ENCODE measurements around the gene PIP5K1A. TPM values are rescaled to one million over a fixed set of nuclear protein-coding genes. Genes with fewer than 3 reads are reported as not detected.
A peak's percentile ranks its signal among the peaks of the same experiment; 100 is the strongest.

PIP5K1A gene
- total and polyA plus RNA-seq, 9 of the 15 experiments (the other 6 are each of a cell fraction or from before 2014, with no cell fraction given): 1.9 to 42.4 (median 18.8) TPM

- TF ChIP-seq, protein P1, sequence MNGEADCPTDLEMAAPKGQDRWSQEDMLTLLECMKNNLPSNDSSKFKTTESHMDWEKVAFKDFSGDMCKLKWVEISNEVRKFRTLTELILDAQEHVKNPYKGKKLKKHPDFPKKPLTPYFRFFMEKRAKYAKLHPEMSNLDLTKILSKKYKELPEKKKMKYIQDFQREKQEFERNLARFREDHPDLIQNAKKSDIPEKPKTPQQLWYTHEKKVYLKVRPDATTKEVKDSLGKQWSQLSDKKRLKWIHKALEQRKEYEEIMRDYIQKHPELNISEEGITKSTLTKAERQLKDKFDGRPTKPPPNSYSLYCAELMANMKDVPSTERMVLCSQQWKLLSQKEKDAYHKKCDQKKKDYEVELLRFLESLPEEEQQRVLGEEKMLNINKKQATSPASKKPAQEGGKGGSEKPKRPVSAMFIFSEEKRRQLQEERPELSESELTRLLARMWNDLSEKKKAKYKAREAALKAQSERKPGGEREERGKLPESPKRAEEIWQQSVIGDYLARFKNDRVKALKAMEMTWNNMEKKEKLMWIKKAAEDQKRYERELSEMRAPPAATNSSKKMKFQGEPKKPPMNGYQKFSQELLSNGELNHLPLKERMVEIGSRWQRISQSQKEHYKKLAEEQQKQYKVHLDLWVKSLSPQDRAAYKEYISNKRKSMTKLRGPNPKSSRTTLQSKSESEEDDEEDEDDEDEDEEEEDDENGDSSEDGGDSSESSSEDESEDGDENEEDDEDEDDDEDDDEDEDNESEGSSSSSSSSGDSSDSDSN (IDR thresholded peaks at IDR 0.05; ENCODE audit: borderline replicate concordance in 1 of 2, low read depth in 2 of 2, low read length in 2 of 2): no peak
- no peak for TF ChIP-seq ZBTB8A (IDR thresholded peaks at IDR 0.05; ENCODE audit: partially characterized antibody)
- no peak for TF ChIP-seq ZNF785 (CRISPR knock-in tag; IDR thresholded peaks at IDR 0.05)
- TF ChIP-seq ZNF121 (CRISPR knock-in tag; conservative IDR thresholded peaks at IDR 0.05): no peak
- TF ChIP-seq ZNF589 (CRISPR knock-in tag; IDR thresholded peaks at IDR 0.05; ENCODE audit: low read depth): no peak
- TF ChIP-seq ZNF717 (CRISPR knock-in tag; IDR thresholded peaks at IDR 0.05): no peak
- TF ChIP-seq PTRF (tag; IDR thresholded peaks at IDR 0.05): no peak
- TF ChIP-seq, protein P2, sequence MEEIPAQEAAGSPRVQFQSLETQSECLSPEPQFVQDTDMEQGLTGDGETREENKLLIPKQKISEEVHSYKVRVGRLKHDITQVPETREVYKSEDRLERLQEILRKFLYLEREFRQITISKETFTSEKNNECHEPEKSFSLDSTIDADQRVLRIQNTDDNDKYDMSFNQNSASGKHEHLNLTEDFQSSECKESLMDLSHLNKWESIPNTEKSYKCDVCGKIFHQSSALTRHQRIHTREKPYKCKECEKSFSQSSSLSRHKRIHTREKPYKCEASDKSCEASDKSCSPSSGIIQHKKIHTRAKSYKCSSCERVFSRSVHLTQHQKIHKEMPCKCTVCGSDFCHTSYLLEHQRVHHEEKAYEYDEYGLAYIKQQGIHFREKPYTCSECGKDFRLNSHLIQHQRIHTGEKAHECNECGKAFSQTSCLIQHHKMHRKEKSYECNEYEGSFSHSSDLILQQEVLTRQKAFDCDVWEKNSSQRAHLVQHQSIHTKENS (CRISPR knock-in tag; IDR thresholded peaks at IDR 0.05): no peak
- TF ChIP-seq, protein P3, sequence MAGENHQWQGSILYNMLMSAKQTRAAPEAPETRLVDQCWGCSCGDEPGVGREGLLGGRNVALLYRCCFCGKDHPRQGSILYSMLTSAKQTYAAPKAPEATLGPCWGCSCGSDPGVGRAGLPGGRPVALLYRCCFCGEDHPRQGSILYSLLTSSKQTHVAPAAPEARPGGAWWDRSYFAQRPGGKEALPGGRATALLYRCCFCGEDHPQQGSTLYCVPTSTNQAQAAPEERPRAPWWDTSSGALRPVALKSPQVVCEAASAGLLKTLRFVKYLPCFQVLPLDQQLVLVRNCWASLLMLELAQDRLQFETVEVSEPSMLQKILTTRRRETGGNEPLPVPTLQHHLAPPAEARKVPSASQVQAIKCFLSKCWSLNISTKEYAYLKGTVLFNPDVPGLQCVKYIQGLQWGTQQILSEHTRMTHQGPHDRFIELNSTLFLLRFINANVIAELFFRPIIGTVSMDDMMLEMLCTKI (IDR thresholded peaks at IDR 0.05; ENCODE audit: partially characterized antibody): no peak
- TF ChIP-seq ZNF165 (CRISPR knock-in tag; IDR thresholded peaks at IDR 0.05; ENCODE audit: borderline replicate concordance): no peak
- no peak for TF ChIP-seq ZC3H8 (IDR thresholded peaks at IDR 0.05)
- no peak for TF ChIP-seq POLR2AphosphoS2 (IDR thresholded peaks at IDR 0.05; ENCODE audit: low read length)
- no peak for TF ChIP-seq SRSF3 (IDR thresholded peaks at IDR 0.05; ENCODE audit: insufficient read depth, low read length)
- no peak for TF ChIP-seq SMARCA5 (IDR thresholded peaks at IDR 0.05)
- peak; percentile 56; the same call in 1 of the 2 replicates for TF ChIP-seq CREM (IDR thresholded peaks at IDR 0.05; ENCODE audit: low read depth)
- TF ChIP-seq L3MBTL2 (IDR thresholded peaks at IDR 0.05): peak; percentile 94
- no peak for TF ChIP-seq SPI1 (IDR thresholded peaks at IDR 0.05; ENCODE audit: borderline replicate concordance, low read depth, low read length)
- no peak for TF ChIP-seq STAT5A (IDR thresholded peaks at IDR 0.05; ENCODE audit: borderline replicate concordance, low read length)
- TF ChIP-seq, protein P4, sequence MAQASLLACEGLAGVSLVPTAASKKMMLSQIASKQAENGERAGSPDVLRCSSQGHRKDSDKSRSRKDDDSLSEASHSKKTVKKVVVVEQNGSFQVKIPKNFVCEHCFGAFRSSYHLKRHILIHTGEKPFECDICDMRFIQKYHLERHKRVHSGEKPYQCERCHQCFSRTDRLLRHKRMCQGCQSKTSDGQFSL (CRISPR knock-in tag; IDR thresholded peaks at IDR 0.05): 0 out of 2 replicates have a peak, but pooled peaks have one; percentile 48
- TF ChIP-seq, protein P4 (tag; IDR thresholded peaks at IDR 0.05): peak in 1 of 2 experiments; percentile 69; a peak in 2 of 4 replicates
- no peak for TF ChIP-seq SRSF1 (IDR thresholded peaks at IDR 0.05; ENCODE audit: low read depth, low read length)
Measured at GRCh38 chr1:151198254-151199127, at the start of gene PIP5K1A (continued).

All from K562 (cell line).